ENCODE measurements around the gene ZNF337.

The ZNF337 gene

DNA sequence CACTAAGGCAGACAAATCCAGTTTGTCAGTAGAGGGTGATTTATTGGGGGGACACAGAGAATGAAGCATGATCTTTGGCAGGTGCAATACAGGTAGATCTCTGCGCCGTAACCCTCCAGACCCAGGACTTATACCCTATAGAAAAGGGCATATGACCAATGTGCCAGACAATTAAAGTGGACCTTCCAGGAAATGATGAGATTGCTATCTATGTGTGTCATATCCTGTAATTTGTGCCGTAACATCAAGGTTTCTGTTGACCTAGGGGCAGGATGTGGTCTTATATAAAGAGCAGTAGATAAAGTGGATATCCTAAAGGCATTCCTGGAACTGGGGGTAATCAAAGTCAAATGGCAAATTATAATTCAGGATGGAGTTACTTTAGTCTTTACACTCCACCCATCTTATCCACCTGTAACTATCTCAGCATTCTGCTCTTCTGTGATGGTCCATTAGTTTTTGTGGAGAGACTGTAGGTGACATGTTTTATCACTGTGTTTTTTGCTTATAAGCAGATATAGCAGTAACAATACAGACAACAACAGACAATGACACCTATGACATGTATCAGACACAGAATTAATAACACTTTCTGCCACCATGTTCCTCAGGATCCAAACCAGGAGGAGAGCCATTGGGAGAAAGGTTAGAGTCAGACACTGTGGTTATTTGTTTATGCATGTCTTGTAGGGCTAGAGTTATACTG, 43.1 kb upstream of the ZNF337 start (continued):
- TF ChIP-seq TSHZ2 (CRISPR knock-in tag; IDR thresholded peaks at IDR 0.05) (no peak), ZNF70 (CRISPR knock-in tag; IDR thresholded peaks at IDR 0.05) (no peak)

GRCh38 chr20:25738198-25738597, 41.5 kb upstream of the ZNF337 start:
- ATAC-seq, result no peak
- TF ChIP-seq, protein P1, sequence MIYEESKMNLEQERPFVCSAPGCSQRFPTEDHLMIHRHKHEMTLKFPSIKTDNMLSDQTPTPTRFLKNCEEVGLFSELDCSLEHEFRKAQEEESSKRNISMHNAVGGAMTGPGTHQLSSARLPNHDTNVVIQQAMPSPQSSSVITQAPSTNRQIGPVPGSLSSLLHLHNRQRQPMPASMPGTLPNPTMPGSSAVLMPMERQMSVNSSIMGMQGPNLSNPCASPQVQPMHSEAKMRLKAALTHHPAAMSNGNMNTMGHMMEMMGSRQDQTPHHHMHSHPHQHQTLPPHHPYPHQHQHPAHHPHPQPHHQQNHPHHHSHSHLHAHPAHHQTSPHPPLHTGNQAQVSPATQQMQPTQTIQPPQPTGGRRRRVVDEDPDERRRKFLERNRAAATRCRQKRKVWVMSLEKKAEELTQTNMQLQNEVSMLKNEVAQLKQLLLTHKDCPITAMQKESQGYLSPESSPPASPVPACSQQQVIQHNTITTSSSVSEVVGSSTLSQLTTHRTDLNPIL (CRISPR knock-in tag; IDR thresholded peaks at IDR 0.05; ENCODE audit: low read depth), result no peak
- no peak for TF ChIP-seq PPARA (CRISPR knock-in tag; IDR thresholded peaks at IDR 0.05; ENCODE audit: borderline replicate concordance)
- no peak for TF ChIP-seq SNAI2 (CRISPR knock-in tag; IDR thresholded peaks at IDR 0.05)
- TF ChIP-seq, protein P2, sequence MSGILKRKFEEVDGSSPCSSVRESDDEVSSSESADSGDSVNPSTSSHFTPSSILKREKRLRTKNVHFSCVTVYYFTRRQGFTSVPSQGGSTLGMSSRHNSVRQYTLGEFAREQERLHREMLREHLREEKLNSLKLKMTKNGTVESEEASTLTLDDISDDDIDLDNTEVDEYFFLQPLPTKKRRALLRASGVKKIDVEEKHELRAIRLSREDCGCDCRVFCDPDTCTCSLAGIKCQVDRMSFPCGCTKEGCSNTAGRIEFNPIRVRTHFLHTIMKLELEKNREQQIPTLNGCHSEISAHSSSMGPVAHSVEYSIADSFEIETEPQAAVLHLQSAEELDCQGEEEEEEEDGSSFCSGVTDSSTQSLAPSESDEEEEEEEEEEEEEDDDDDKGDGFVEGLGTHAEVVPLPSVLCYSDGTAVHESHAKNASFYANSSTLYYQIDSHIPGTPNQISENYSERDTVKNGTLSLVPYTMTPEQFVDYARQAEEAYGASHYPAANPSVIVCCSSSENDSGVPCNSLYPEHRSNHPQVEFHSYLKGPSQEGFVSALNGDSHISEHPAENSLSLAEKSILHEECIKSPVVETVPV (CRISPR knock-in tag; IDR thresholded peaks at IDR 0.05), result no peak
- no peak for TF ChIP-seq ARNTL (CRISPR knock-in tag; IDR thresholded peaks at IDR 0.05; ENCODE audit: borderline replicate concordance, low read depth)
- TF ChIP-seq ZFP3 (CRISPR knock-in tag; IDR thresholded peaks at IDR 0.05), result no peak
- no peak for TF ChIP-seq BACH2 (CRISPR knock-in tag; IDR thresholded peaks at IDR 0.05; ENCODE audit: borderline replicate concordance)
- TF ChIP-seq ESRRG (CRISPR knock-in tag; IDR thresholded peaks at IDR 0.05), result no peak
- TF ChIP-seq CSDC2 (CRISPR knock-in tag; IDR thresholded peaks at IDR 0.05), result no peak

- TF ChIP-seq ESRRG (CRISPR knock-in tag; IDR thresholded peaks at IDR 0.05), result no peak
- TF ChIP-seq ZFP3 (CRISPR knock-in tag; IDR thresholded peaks at IDR 0.05), result no peak
- no peak for TF ChIP-seq ZNF565 (CRISPR knock-in tag; conservative IDR thresholded peaks at IDR 0.05; ENCODE audit: low read depth)
- TF ChIP-seq, protein P2 (CRISPR knock-in tag; IDR thresholded peaks at IDR 0.05), result no peak
- no peak for ATAC-seq
Observed at GRCh38 chr20:25733903-25734302, 37.2 kb upstream of the ZNF337 start.

DNA sequence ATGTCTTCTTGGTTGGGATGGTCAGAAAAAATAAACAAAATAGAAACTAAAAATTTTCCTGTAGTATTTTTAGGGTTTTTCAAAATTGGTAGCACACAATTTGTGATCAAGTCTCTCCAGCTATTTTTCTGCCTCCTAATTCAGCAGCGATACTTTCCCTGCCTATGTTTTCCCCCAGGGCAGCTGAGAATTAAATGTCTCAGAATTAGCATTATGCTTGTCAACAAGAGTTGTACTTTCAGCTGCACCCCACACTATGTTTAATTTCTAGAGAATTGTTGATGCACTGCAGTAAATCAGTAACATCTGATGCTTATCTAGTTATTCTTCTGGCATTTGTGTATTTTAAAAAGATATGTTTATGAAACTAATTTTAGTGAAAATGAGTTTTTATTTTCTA, 34.2 kb upstream of the ZNF337 start:
- no peak for TF ChIP-seq ARNTL (CRISPR knock-in tag; IDR thresholded peaks at IDR 0.05; ENCODE audit: borderline replicate concordance, low read depth)
- no peak for ATAC-seq

DNA sequence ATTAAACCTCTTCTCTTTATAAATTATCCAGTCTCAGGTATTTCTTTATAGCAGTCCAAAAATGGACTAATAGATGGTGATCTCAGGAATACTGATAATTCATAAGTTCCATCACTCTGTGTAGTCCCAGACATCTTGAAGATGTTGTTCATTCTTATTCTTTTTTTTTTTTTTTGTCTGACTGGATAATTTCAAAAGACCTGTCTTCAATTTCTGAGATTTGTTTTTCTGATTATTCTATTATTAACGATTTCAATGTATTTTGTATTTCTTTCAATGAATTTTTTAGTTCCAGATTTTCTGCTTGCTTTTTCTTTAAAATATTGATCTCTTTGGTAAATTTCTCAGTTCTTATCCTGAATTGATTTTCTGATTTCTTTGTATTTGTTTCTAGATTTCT, 29.7 kb upstream of the ZNF337 start:
- no peak for ATAC-seq
- TF ChIP-seq CSDC2 (CRISPR knock-in tag; IDR thresholded peaks at IDR 0.05), result no peak
- no peak for TF ChIP-seq SNAI2 (CRISPR knock-in tag; IDR thresholded peaks at IDR 0.05)

GRCh38 chr20:25725639-25726038, 29.0 kb upstream of the ZNF337 start:
- ATAC-seq, result no peak
- no peak for TF ChIP-seq RARB (CRISPR knock-in tag; IDR thresholded peaks at IDR 0.05)
- no peak for TF ChIP-seq ZC3H10 (CRISPR knock-in tag; IDR thresholded peaks at IDR 0.05)
- TF ChIP-seq TSHZ2 (CRISPR knock-in tag; IDR thresholded peaks at IDR 0.05), result no peak
- TF ChIP-seq SNAI2 (CRISPR knock-in tag; IDR thresholded peaks at IDR 0.05), result no peak
- TF ChIP-seq POU6F1 (CRISPR knock-in tag; IDR thresholded peaks at IDR 0.05; ENCODE audit: borderline replicate concordance, low read depth), result no peak
- no peak for TF ChIP-seq PPARA (CRISPR knock-in tag; IDR thresholded peaks at IDR 0.05; ENCODE audit: borderline replicate concordance)
- TF ChIP-seq BACH2 (CRISPR knock-in tag; IDR thresholded peaks at IDR 0.05; ENCODE audit: borderline replicate concordance), result no peak
- TF ChIP-seq ZNF565 (CRISPR knock-in tag; conservative IDR thresholded peaks at IDR 0.05; ENCODE audit: low read depth), result no peak
- TF ChIP-seq ESRRG (CRISPR knock-in tag; IDR thresholded peaks at IDR 0.05), result no peak
- no peak for TF ChIP-seq ARNTL (CRISPR knock-in tag; IDR thresholded peaks at IDR 0.05; ENCODE audit: borderline replicate concordance, low read depth)
- no peak for TF ChIP-seq TOX (CRISPR knock-in tag; IDR thresholded peaks at IDR 0.05; ENCODE audit: borderline replicate concordance)
- TF ChIP-seq ZNF8 (CRISPR knock-in tag; IDR thresholded peaks at IDR 0.05), result no peak
- no peak for TF ChIP-seq OSR1 (CRISPR knock-in tag; IDR thresholded peaks at IDR 0.05)
- no peak for TF ChIP-seq ZFP30 (CRISPR knock-in tag; IDR thresholded peaks at IDR 0.05)
- TF ChIP-seq CSDC2 (CRISPR knock-in tag; IDR thresholded peaks at IDR 0.05), result no peak
- TF ChIP-seq ZNF70 (CRISPR knock-in tag; IDR thresholded peaks at IDR 0.05), result no peak

All from SK-N-SH treated with all-trans-retinoic acid at 6 μM for 48 hours (cell line).